GM12801 (cell line): ENCODE results near the gene CCDC51.

Source experiments
- TF ChIP-seq, protein P1 (sequence below): IDR thresholded peaks from one replicate; pipeline ENCODE4 v1.5.1; 2011; ENCODE audit warnings: control low read depth; ENCODE audit not compliant: insufficient read length; ENCODE audit errors: extremely low read depth

Gene CCDC51

DNA sequence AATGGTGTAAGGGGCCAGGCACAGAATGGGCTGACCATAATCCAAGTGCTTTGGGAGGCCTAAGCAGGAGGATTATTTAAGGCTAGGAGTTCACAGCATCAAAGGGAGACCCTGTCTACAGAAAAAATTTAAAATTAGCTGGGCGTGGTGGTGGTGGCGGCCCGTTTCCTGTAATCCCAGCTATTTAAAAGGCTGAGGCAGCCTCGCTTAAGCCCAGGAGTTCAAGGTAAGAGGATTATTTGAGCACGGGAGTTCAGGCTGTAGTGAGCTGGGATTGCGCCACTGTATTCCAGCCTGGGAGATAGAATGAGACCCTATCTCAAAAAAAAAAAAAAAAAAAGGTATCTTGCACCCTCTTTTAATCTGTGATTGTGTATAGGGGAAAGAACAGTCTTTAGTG, 2.0 kb upstream of the CCDC51 start:
- TF ChIP-seq, protein P1, sequence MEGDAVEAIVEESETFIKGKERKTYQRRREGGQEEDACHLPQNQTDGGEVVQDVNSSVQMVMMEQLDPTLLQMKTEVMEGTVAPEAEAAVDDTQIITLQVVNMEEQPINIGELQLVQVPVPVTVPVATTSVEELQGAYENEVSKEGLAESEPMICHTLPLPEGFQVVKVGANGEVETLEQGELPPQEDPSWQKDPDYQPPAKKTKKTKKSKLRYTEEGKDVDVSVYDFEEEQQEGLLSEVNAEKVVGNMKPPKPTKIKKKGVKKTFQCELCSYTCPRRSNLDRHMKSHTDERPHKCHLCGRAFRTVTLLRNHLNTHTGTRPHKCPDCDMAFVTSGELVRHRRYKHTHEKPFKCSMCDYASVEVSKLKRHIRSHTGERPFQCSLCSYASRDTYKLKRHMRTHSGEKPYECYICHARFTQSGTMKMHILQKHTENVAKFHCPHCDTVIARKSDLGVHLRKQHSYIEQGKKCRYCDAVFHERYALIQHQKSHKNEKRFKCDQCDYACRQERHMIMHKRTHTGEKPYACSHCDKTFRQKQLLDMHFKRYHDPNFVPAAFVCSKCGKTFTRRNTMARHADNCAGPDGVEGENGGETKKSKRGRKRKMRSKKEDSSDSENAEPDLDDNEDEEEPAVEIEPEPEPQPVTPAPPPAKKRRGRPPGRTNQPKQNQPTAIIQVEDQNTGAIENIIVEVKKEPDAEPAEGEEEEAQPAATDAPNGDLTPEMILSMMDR: no peak

DNA sequence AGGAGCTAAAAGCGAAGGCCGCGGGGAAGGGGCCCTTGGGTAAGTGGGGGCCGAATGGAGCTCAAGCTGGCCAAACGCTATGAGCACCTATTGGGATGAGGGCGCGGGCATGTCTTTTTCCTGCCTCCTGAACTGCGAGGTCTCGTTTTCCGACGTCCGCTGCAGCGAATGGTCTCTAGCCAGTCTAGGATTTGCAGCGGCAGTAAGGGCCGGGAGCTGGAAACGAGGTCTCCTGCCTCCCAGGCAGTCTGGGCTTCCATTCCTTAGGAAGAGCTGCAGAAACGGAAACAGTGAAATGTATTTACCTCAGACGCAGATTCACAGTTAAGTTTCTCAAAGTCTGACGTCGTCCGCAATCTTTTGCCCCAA, 655 bp upstream of the CCDC51 start:
- TF ChIP-seq, protein P1: no peak

DNA sequence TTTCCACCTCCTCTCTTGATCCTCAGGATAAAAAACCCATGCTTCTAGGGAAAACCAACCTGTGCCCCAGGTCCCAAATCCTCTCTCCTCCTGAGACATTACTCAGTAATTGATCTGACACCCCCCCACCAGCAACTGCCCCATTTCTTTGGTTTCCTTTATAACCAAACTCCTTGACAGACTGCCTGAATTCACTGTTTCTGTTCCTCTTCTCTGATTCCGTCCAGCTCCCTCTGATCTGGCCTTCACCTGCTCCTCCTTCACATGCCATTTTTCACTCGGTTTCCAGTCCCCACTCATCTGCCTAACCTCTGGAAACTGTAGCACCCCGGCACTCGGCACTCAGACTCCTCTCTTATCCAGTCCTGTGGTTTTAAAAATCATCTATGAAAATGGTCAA, 2.1 kb downstream of the CCDC51 start:
- TF ChIP-seq, protein P1: no peak

- TF ChIP-seq, protein P1: no peak
These were observed 3.1 kb downstream of the CCDC51 start for GRCh38 chr3:48436855-48437254.

- TF ChIP-seq, protein P1: no peak
These were observed 3.5 kb downstream of the CCDC51 start for GRCh38 chr3:48436477-48436787.

DNA sequence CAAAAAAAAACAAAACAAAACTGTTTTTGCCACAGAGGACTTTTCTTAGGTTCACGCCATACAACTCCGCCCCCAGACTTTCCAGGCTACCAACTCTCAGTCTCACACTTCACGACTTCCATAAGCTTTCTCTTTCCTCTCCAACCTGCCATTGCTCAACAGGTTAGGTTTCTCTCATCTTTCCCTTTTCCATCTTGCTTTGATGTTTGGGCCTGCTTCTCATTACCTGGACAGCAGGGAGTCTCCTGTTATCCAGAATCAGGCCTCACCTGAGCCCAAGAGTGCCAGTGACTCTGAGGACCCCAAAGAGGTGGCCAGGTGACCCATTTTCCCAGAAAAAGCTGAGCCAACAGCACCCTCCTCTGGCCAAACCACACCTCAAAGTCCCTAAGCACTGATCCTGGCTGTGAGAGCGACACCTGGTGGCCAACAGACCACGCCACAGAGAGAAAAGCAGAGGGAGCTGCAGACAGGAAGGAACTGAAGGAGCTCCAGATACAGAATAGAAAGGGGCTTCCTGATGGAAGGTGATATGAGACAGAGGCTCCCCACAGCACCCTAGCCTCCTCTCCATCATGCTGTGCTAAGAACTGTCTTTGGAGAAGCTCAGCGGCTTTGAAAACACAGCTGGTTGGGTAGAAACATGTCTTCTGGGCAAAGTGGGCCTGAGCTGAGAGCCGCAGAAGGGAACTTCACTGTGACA, 4.0 kb downstream of the CCDC51 start:
- TF ChIP-seq, protein P1: peak; percentile 87

- TF ChIP-seq, protein P1: no peak
These were observed 4.7 kb downstream of the CCDC51 start for GRCh38 chr3:48435223-48435595.
